Kidney (tissue), 14 donors: Measurements from ENCODE around the gene CLN6. TPM values are rescaled to one million over a fixed set of nuclear protein-coding genes. Genes with fewer than 3 reads are reported as not detected.

Experiments
- DNase-seq, 5 donors: peaks; one replicate each; pipeline ENCODE4 v3.0.0-alpha.2; 2013 to 2020
- FAIRE-seq: peaks from 2 replicates; lab custom pipeline; 2012; peaks lifted over from hg19 to GRCh38; lab: Jason Lieb, UNC
- H3K27ac ChIP-seq, 2 donors: one replicate each; pipeline ENCODE4 v1.7.0; 2013; ENCODE audit warnings: low read depth in 2 of 2, low read length in 2 of 2, inconsistent platforms in 1 of 2
- H3K27me3 ChIP-seq: one replicate; pipeline ENCODE4 v1.7.1; 2013; ENCODE audit warnings: low read length, inconsistent platforms; ENCODE audit not compliant: control insufficient read depth, insufficient read depth
- H3K36me3 ChIP-seq, 3 donors: one replicate each; pipeline versions ENCODE4 v1.7.0 to v1.7.1; 2013; ENCODE audit warnings: low read length in 3 of 3, control low read depth in 1 of 3, inconsistent platforms in 1 of 3; ENCODE audit not compliant: insufficient read depth in 3 of 3, control insufficient read depth in 2 of 3
- H3K4me1 ChIP-seq, 3 donors: one replicate each; pipeline versions ENCODE4 v1.7.0 to v1.7.1; 2013; ENCODE audit warnings: low read length in 3 of 3, inconsistent platforms in 1 of 3, low read depth in 1 of 3; ENCODE audit not compliant: control insufficient read depth in 2 of 3, insufficient read depth in 2 of 3
- H3K4me3 ChIP-seq, 3 donors: one replicate each; pipeline versions ENCODE4 v1.7.0 to v1.8.1; 2013; ENCODE audit warnings: low read length in 3 of 3, control low read depth in 1 of 3, inconsistent platforms in 1 of 3
- H3K9ac ChIP-seq, 3 donors: one replicate each; pipeline versions ENCODE4 v1.7.0 to v1.7.1; 2013; ENCODE audit warnings: low read length in 3 of 3, control low read depth in 1 of 3, inconsistent platforms in 1 of 3
- H3K9me3 ChIP-seq, 3 donors: one replicate each; pipeline versions ENCODE4 v1.7.0 to v1.7.1; 2013; ENCODE audit warnings: low read length in 3 of 3, control low read depth in 1 of 3, inconsistent platforms in 1 of 3; ENCODE audit not compliant: control insufficient read depth in 2 of 3, insufficient read depth in 1 of 3
- CTCF ChIP-seq: IDR thresholded peaks from 3 replicates; pipeline ENCODE4 v1.5.1; 2012; ENCODE audit warnings: mild to moderate bottlenecking, moderate library complexity, borderline replicate concordance; ENCODE audit not compliant: insufficient read depth; ENCODE audit errors: extremely low read depth
- intact Hi-C: fragments of 100-400 bp; cut with DNase I; formaldehyde crosslinking; loops from one replicate; pipeline ENCODE4 v1.11.1; 2022
- polyA plus RNA-seq: library from polyadenylated mRNA; stranded (reverse); fragments of 350-450 nt; fragmentation: Illumina TruSeq; extraction: RNeasy Lipid Tissue Mini Kit (QIAGEN cat#74804); gene quantifications from one replicate; pipeline ENCODE4 v1.2.3, GENCODE V29; 2014; ENCODE audit warnings: low read depth, low replicate concordance; ENCODE audit not compliant: insufficient read depth
- total RNA-seq: library from RNA; stranded (reverse); fragmentation: NEBNext Ultra II Directional; extraction: Animal tissue kit (Norgen Biotek cat#: 25700); gene quantifications from one replicate; pipeline ENCODE4 v1.2.1, GENCODE V29; 2021
- donor health status: control.
- donor health status: control.
- donor health status: control.
- donor health status: control.
- donor health status: control.
- donor health status: DM: yes; HTN: yes; CAD: no.
- donor health status: Normal renal cell carcinoma (clear cell type).

CLN6 gene
- total and polyA plus RNA-seq, 2 donors from 2014 or later: 30.8 to 36.6 TPM

- peaks cover 0 to 5% (median 4%) of the 10 kb centered on the region in 3 donors for H3K36me3 ChIP-seq
- no peak overlapping the region for H3K27ac ChIP-seq
- FAIRE-seq (no peak), DNase-seq (peak in 1 of 5 donors; percentile 39)
- peaks cover 0 to 8% (median 2%) of the 10 kb centered on the region in 3 donors for H3K4me1 ChIP-seq
- no peaks in the 10 kb centered on the region for H3K9me3 ChIP-seq
- intact Hi-C loops: no loop called here
- H3K4me3 ChIP-seq: no peak overlapping the region
- H3K27me3 ChIP-seq: no peaks in the 10 kb centered on the region
- no peak overlapping the region for H3K9ac ChIP-seq
- no peak for TF ChIP-seq CTCF
Observed at GRCh38 chr15:68197661-68198437, 31.7 kb downstream of the CLN6 start.

GRCh38 chr15:68197170-68197492 lies 32.4 kb downstream of the CLN6 start:
- FAIRE-seq (no peak), DNase-seq (peak in 1 of 5 donors; percentile 66)
- Histone ChIP-seq H3K4me3 (no peak overlapping the region), H3K9me3 (no peaks in the 10 kb centered on the region), H3K4me1 (peaks cover 0 to 5% (median 2%) of the 10 kb centered on the region in 3 donors), H3K27ac (no peak overlapping the region), H3K36me3 (peaks cover 0 to 10% (median 5%) of the 10 kb centered on the region in 3 donors), H3K9ac (no peak overlapping the region), H3K27me3 (no peaks in the 10 kb centered on the region)
- no peak for TF ChIP-seq CTCF
- intact Hi-C loops: no loop called here

GRCh38 chr15:68196445-68197169 lies 32.9 kb downstream of the CLN6 start:
- Histone ChIP-seq H3K4me3 (no peak overlapping the region), H3K9me3 (no peaks in the 10 kb centered on the region), H3K36me3 (peaks cover 0 to 10% (median 5%) of the 10 kb centered on the region in 3 donors), H3K4me1 (peaks cover 0 to 2% (median 0%) of the 10 kb centered on the region in 3 donors), H3K9ac (no peak overlapping the region), H3K27ac (no peak overlapping the region), H3K27me3 (no peaks in the 10 kb centered on the region)
- no peak for FAIRE-seq
- DNase-seq: peak in 1 of 5 donors; percentile 52
- intact Hi-C loops: no loop called here
- TF ChIP-seq CTCF: no peak
